ENCODE data around the gene OLR1. TPM values are rescaled to one million over a fixed set of nuclear protein-coding genes. Genes with fewer than 3 reads are reported as not detected.

OLR1 gene
- total RNA-seq, 1 experiment from 2014 or later: not detected

DNA sequence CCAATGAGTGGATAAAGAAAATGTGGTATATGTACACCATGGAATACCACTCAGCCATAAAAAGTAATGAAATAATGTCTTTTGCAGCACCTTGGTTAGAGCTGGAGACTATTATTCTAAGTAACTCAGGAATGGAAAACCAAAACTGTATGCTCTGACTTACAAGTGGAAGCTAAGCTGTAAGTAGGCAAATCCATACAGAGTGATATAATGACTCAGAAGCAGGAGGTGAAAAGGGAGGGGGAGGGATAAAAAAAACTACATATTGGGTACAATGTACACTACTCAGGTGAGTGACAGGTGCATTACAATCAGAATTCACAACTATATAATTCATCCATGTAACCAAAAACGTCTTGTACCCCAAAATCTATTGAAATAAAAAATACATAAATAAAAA is 58.0 kb downstream of the OLR1 start:
- Mint-ChIP-seq H3K4me3 (ENCODE audit: unreplicated experiment) (no peak overlapping the region), H3K27me3 (ENCODE audit: insufficient read depth, unreplicated experiment) (no peaks in the 10 kb centered on the region), H3K36me3 (ENCODE audit: insufficient read depth, unreplicated experiment) (no peaks in the 10 kb centered on the region), H3K9me3 (ENCODE audit: unreplicated experiment) (no peaks in the 10 kb centered on the region), H3K27ac (ENCODE audit: low read depth, unreplicated experiment) (no peak overlapping the region), H3K4me1 (ENCODE audit: insufficient read depth, unreplicated experiment) (no peaks in the 10 kb centered on the region)
- no peak for TF ChIP-seq CTCF (IDR thresholded peaks at IDR 0.05; ENCODE audit: unreplicated experiment)
- no peak for DNase-seq (ENCODE audit: unreplicated experiment)
- CTCF ChIA-PET: interaction anchor here (0.9 to 2.2 kb wide), 2 partner anchors 26 to 104 kb away, joined by 5 to 10 read pairs; partner anchors contain the start of gene CLEC12B
- intact Hi-C loops (cut with micrococcal nuclease): no loop called here
- POLR2A ChIA-PET: interaction anchor here (0.7 kb wide), 1 partner anchor 74 kb away, joined by 3 read pairs; no protein-coding TSS in a partner anchor
- BruUV-seq (replicated peaks): no TSS peak

- CTCF ChIA-PET: interaction anchor here (0.6 to 1.1 kb wide), 4 partner anchors 21 to 1607 kb away, joined by 3 read pairs; no protein-coding TSS in a partner anchor
- BruUV-seq (replicated peaks): no TSS peak
- TF ChIP-seq CTCF (IDR thresholded peaks at IDR 0.05; ENCODE audit: unreplicated experiment): no peak
- no peak for DNase-seq (ENCODE audit: unreplicated experiment)
- Mint-ChIP-seq H3K36me3 (ENCODE audit: insufficient read depth, unreplicated experiment) (no peaks in the 10 kb centered on the region), H3K27me3 (ENCODE audit: insufficient read depth, unreplicated experiment) (no peaks in the 10 kb centered on the region), H3K4me3 (ENCODE audit: unreplicated experiment) (no peak overlapping the region), H3K27ac (ENCODE audit: low read depth, unreplicated experiment) (no peak overlapping the region), H3K9me3 (ENCODE audit: unreplicated experiment) (no peaks in the 10 kb centered on the region), H3K4me1 (ENCODE audit: insufficient read depth, unreplicated experiment) (no peaks in the 10 kb centered on the region)
- intact Hi-C loops (cut with micrococcal nuclease): no loop called here
- POLR2A ChIA-PET: interaction anchor here (0.8 kb wide), 1 partner anchor 27 kb away, joined by 3 read pairs; no protein-coding TSS in a partner anchor
These were observed 58.9 kb downstream of the OLR1 start for GRCh38 chr12:10113075-10113474.

DNA sequence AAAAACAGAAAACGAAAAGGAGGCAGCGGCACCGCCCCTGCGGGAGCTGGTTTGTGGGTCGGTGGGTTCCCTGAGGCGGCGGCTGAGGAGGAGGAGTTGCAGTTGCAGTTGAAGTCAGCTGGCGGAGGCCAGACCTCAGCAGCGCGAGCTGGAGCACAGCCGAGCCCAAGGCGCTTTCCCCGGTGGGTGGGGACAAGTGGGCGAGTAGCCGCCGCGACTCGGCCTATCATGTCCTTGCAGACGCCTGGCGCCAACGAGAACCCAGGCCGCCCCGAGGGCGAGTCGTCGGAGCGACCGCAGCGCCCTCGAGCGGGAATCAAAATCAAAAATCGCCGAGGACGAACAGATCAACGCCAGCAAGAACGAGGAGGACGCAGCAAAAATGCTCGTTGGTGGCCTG is 60.5 kb downstream of the OLR1 start:
- intact Hi-C loops (cut with micrococcal nuclease): no loop called here

GRCh38 chr12:10110256-10110844 is 61.6 kb downstream of the OLR1 start:
- no peaks in the 10 kb centered on the region for H3K4me1 Mint-ChIP-seq (ENCODE audit: insufficient read depth, unreplicated experiment)
- H3K27ac Mint-ChIP-seq (ENCODE audit: low read depth, unreplicated experiment): no peak overlapping the region
- H3K36me3 Mint-ChIP-seq (ENCODE audit: insufficient read depth, unreplicated experiment): no peaks in the 10 kb centered on the region
- CTCF ChIA-PET: interaction anchor here (0.6 kb wide), 1 partner anchor 221 kb away, joined by 3 read pairs; no protein-coding TSS in a partner anchor
- intact Hi-C loops (cut with micrococcal nuclease): no loop called here
- TF ChIP-seq CTCF (IDR thresholded peaks at IDR 0.05; ENCODE audit: unreplicated experiment): no peak
- POLR2A ChIA-PET: no interaction called here
- no peak overlapping the region for H3K4me3 Mint-ChIP-seq (ENCODE audit: unreplicated experiment)
- H3K9me3 Mint-ChIP-seq (ENCODE audit: unreplicated experiment): no peaks in the 10 kb centered on the region
- H3K27me3 Mint-ChIP-seq (ENCODE audit: insufficient read depth, unreplicated experiment): no peaks in the 10 kb centered on the region
- no TSS peak for BruUV-seq (replicated peaks)
- DNase-seq (ENCODE audit: unreplicated experiment): no peak

More for the DNA sequence above, 60.5 kb downstream of the OLR1 start:
- no peak overlapping the region for H3K4me3 Mint-ChIP-seq (ENCODE audit: unreplicated experiment)
- POLR2A ChIA-PET: no interaction called here
- H3K9me3 Mint-ChIP-seq (ENCODE audit: unreplicated experiment): no peaks in the 10 kb centered on the region
- no TSS peak for BruUV-seq (replicated peaks)
- no peaks in the 10 kb centered on the region for H3K4me1 Mint-ChIP-seq (ENCODE audit: insufficient read depth, unreplicated experiment)
- H3K27ac Mint-ChIP-seq (ENCODE audit: low read depth, unreplicated experiment): no peak overlapping the region
- no peaks in the 10 kb centered on the region for H3K27me3 Mint-ChIP-seq (ENCODE audit: insufficient read depth, unreplicated experiment)
- CTCF ChIA-PET: no interaction called here
- no peaks in the 10 kb centered on the region for H3K36me3 Mint-ChIP-seq (ENCODE audit: insufficient read depth, unreplicated experiment)
- no peak for DNase-seq (ENCODE audit: unreplicated experiment)
- no peak for TF ChIP-seq CTCF (IDR thresholded peaks at IDR 0.05; ENCODE audit: unreplicated experiment)

Other genes with a start within 250 kb of the OLR1 start
- gene CLEC2A, start 239.8 kb downstream of the OLR1 start, total RNA-seq (2022): not detected in 2 replicates
- not detected in 2 replicates for gene CLEC12A, start 200.7 kb downstream of the OLR1 start, total RNA-seq (2022)
- gene CLEC1B, start 173.0 kb downstream of the OLR1 start, total RNA-seq (2022): not detected in 2 replicates
- gene CLEC12B, start 161.5 kb downstream of the OLR1 start, total RNA-seq (2022): not detected in 2 replicates
- gene CLEC9A, start 141.4 kb downstream of the OLR1 start, total RNA-seq (2022): not detected in 2 replicates
- gene CLEC1A, start 73.1 kb downstream of the OLR1 start, total RNA-seq (2022): not detected in 2 replicates
- gene CLEC7A, start 41.9 kb downstream of the OLR1 start, total RNA-seq (2022): not detected in 2 replicates
- not detected in 2 replicates for gene TMEM52B, start 6.9 kb upstream of the OLR1 start, total RNA-seq (2022)
- gene GABARAPL1, start 40.7 kb upstream of the OLR1 start, total RNA-seq (2022): 19.7 and 28.1 TPM in 2 replicates
- gene KLRD1, start 135.7 kb upstream of the OLR1 start, total RNA-seq (2022): not detected in 2 replicates
- gene KLRK1, start 217.9 kb upstream of the OLR1 start, total RNA-seq (2022): 0.54 and 2.3 TPM in 2 replicates
- 0.66 and 0.84 TPM in 2 replicates for gene KLRC4, start 237.6 kb upstream of the OLR1 start, total RNA-seq (2022)
- 0.81 and 2.3 TPM in 2 replicates for gene KLRC3, start 248.5 kb upstream of the OLR1 start, total RNA-seq (2022)

Measured in MCF 10A (cell line).